ENCODE data around the gene PTH2.

Gene PTH2

DNA sequence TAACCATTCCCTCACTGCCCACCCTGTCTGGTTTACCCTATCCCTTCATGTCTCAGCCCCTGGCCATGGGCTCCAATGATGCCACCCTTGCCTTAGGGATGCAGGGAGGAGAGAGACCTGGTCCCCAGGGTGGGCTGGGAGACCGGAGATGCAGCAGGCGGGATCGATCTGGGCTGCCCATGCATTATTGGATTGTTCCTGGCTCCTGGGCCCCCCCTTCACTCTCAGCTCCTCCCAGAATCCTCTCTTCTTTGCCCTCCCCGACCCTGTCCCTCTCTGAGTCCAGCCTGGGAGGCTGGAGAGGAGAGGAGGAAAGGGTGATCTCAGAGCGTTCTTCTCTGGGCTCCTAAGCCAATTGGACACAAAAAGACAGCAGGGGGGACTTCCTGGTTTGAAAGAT is 29.4 kb downstream of the PTH2 start:
- H3K4me3 ChIP-seq (replicated peaks; ENCODE audit: low read depth, low read length), result no peak overlapping the region
- TF ChIP-seq, protein P1, sequence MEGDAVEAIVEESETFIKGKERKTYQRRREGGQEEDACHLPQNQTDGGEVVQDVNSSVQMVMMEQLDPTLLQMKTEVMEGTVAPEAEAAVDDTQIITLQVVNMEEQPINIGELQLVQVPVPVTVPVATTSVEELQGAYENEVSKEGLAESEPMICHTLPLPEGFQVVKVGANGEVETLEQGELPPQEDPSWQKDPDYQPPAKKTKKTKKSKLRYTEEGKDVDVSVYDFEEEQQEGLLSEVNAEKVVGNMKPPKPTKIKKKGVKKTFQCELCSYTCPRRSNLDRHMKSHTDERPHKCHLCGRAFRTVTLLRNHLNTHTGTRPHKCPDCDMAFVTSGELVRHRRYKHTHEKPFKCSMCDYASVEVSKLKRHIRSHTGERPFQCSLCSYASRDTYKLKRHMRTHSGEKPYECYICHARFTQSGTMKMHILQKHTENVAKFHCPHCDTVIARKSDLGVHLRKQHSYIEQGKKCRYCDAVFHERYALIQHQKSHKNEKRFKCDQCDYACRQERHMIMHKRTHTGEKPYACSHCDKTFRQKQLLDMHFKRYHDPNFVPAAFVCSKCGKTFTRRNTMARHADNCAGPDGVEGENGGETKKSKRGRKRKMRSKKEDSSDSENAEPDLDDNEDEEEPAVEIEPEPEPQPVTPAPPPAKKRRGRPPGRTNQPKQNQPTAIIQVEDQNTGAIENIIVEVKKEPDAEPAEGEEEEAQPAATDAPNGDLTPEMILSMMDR (IDR thresholded peaks at IDR 0.05; ENCODE audit: low read depth, low read length, missing control alignments), result no peak
- DNase-seq (ENCODE audit: extremely low read depth, low read depth), result no peak

GRCh38 chr19:49391581-49392399 is 31.5 kb downstream of the PTH2 start:
- TF ChIP-seq, protein P1 (IDR thresholded peaks at IDR 0.05; ENCODE audit: low read depth, low read length, missing control alignments), result peak; percentile 81
- peak; percentile 26 for DNase-seq (ENCODE audit: extremely low read depth, low read depth)
- H3K4me3 ChIP-seq (replicated peaks; ENCODE audit: low read depth, low read length), result no peak overlapping the region

DNA sequence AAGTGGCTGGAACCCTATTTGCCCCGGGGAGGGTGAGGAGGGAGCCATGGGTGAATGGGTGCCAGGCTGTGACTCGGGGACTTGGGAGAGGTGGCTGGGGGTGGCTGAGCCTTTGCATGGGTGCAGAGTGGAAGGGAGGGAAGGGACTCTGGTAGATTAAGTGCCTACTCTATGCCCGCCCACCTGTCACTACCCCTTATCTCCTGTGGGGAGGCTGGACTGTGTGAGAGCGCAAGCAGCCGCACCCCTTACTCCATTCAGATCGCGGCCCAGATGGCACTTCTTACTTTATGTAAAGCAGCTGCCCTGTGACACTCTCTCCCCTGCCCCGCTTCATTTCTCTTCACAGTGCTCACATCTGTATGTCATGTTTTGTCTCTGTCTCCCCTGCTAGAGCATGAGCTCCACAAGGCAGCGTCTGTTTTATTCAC is 32.3 kb downstream of the PTH2 start:
- no peak overlapping the region for H3K4me3 ChIP-seq (replicated peaks; ENCODE audit: low read depth, low read length)
- TF ChIP-seq, protein P1 (IDR thresholded peaks at IDR 0.05; ENCODE audit: low read depth, low read length, missing control alignments), result no peak
- no peak for DNase-seq (ENCODE audit: extremely low read depth, low read depth)

GRCh38 chr19:49390131-49390928 is 32.9 kb downstream of the PTH2 start:
- H3K4me3 ChIP-seq (replicated peaks; ENCODE audit: low read depth, low read length), result no peak overlapping the region
- DNase-seq (ENCODE audit: extremely low read depth, low read depth), result no peak
- TF ChIP-seq, protein P1 (IDR thresholded peaks at IDR 0.05; ENCODE audit: low read depth, low read length, missing control alignments), result no peak

DNA sequence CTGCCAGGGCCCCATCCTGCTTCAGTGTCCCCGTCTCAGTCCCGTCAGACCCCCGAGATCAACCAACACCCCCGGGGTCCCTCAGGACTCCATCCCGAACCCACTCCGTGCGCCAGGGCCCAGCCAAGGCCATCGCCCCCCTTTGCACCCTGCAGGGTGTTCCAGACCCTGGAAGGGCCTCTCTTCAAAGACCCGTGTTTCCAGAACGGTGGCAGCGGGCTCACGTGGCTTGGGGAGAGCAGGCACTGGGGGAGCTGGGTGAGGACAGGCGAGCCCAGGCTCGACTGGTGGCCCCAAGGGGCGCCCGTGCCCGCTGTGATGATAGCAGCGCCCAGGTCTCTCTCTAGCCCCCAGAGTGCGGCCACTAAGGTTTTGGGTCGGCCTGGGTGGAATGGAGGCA is 33.8 kb downstream of the PTH2 start:
- no peak for DNase-seq (ENCODE audit: extremely low read depth, low read depth)
- TF ChIP-seq, protein P1 (IDR thresholded peaks at IDR 0.05; ENCODE audit: low read depth, low read length, missing control alignments), result no peak
- H3K4me3 ChIP-seq (replicated peaks; ENCODE audit: low read depth, low read length), result no peak overlapping the region

DNA sequence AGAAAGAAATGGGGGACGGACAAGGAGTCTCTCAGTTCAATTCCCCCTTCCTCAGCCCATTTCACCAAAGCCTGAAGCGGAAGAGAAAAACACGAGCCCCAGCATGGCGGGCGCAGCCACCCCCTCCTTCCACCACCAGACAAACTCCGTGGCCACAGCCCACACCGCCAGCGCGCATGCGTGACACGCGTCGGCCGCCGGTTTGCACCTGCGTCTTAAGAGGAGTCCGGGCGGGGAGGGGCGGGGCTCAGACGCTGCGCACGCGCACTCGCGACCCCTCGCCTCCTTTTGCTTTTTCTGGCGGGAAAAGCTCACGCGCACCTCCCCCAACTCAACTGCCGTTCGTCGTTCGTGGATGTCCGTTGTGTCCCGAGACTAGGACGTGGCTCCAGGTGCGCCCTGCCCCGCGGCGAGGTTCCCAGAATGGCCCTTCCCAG is 35.3 kb downstream of the PTH2 start, which contains the start of gene KASH5:
Gene KASH5, plus strand, starts transcription at position 314 of the 437 bp plus-strand sequence. CDS start 2,635 bp downstream, outside the sequence.
- H3K4me3 ChIP-seq (replicated peaks; ENCODE audit: low read depth, low read length), result no peak within 1 kb of the TSS
- TF ChIP-seq, protein P1 (IDR thresholded peaks at IDR 0.05; ENCODE audit: low read depth, low read length, missing control alignments), result no peak
- DNase-seq (ENCODE audit: extremely low read depth, low read depth), result no peak

Measured in HFF-Myc (cell line).